HepG2 (cell line): Measurements from ENCODE around the gene TP53I3. TPM values are rescaled to one million over a fixed set of nuclear protein-coding genes. Genes with fewer than 3 reads are reported as not detected.

Source experiments
- DMTF1 ChIP-seq: sonication (generic); formaldehyde crosslinking; IDR thresholded peaks from 2 replicates; pipeline ENCODE4 v1.4.0; 2020; ENCODE audit warnings: mild to moderate bottlenecking, missing genetic modification reagents
- GABPB1 ChIP-seq: IDR thresholded peaks from 2 replicates; pipeline ENCODE4 v1.6.1; 2016; ENCODE audit warnings: mild to moderate bottlenecking, missing genetic modification reagents, moderate library complexity, missing compliant biosample characterization
- MED1 ChIP-seq: sonication (generic); formaldehyde crosslinking; IDR thresholded peaks from 2 replicates; pipeline ENCODE4 v1.4.0; 2020; ENCODE audit warnings: missing genetic modification reagents
- NCOR1 ChIP-seq: fragments of 200-600 bp; sonication (generic); IDR thresholded peaks from 2 replicates; pipeline ENCODE4 v1.7.0; 2017; ENCODE audit warnings: antibody characterized with exemption, low read length, borderline replicate concordance
- TBP ChIP-seq: sonication (generic); formaldehyde crosslinking; IDR thresholded peaks from 2 replicates; pipeline ENCODE4 v1.5.0; 2020; ENCODE audit warnings: missing genetic modification reagents
- UBTF ChIP-seq: sonication (generic); formaldehyde crosslinking; IDR thresholded peaks from 2 replicates; pipeline ENCODE4 v1.4.0; 2020; ENCODE audit warnings: mild to moderate bottlenecking, missing genetic modification reagents
- ZBTB26 ChIP-seq: IDR thresholded peaks from 2 replicates; pipeline ENCODE4 v1.6.1; 2016; ENCODE audit warnings: missing compliant biosample characterization, missing genetic modification reagents, borderline replicate concordance
- ZFP1 ChIP-seq: IDR thresholded peaks from 2 replicates; pipeline ENCODE4 v1.6.1; 2016
- ZKSCAN1 ChIP-seq: fragments of 150-350 bp; IDR thresholded peaks from 2 replicates; pipeline ENCODE4 v1.6.1; 2014; ENCODE audit warnings: low read length
- ZNF12 ChIP-seq: sonication (generic); formaldehyde crosslinking; IDR thresholded peaks from 2 replicates; pipeline ENCODE4 v1.5.0; 2020; ENCODE audit warnings: missing genetic modification reagents
- ZNF256 ChIP-seq: sonication (generic); formaldehyde crosslinking; conservative IDR thresholded peaks from 2 replicates; pipeline ENCODE4 v1.4.0; 2020; ENCODE audit warnings: missing genetic modification reagents
- ZNF672 ChIP-seq: sonication (generic); formaldehyde crosslinking; IDR thresholded peaks from 2 replicates; pipeline ENCODE4 v1.8.1; 2022; ENCODE audit warnings: missing genetic modification reagents
- ZNF841 ChIP-seq: sonication (generic); formaldehyde crosslinking; IDR thresholded peaks from 2 replicates; pipeline ENCODE4 v1.8.1; 2023; ENCODE audit warnings: missing genetic modification reagents, borderline replicate concordance
- ZNF878 ChIP-seq: sonication (generic); formaldehyde crosslinking; IDR thresholded peaks from 2 replicates; pipeline ENCODE4 v1.8.1; 2023; ENCODE audit warnings: mild to moderate bottlenecking, missing genetic modification reagents, moderate library complexity
- ZUFSP ChIP-seq: sonication (generic); formaldehyde crosslinking; IDR thresholded peaks from 2 replicates; pipeline ENCODE4 v1.9.0; 2021; ENCODE audit warnings: missing genetic modification reagents, mild to moderate bottlenecking, borderline replicate concordance
- polyA plus RNA-seq, 8 experiments: library from polyadenylated mRNA; depleted of rRNA in 3 of 8; stranded (reverse) in 7 of 8; unstranded in 1 of 8; fragments of >200 nt; fragmentation: Illumina TruSeq in 4 of 8; extraction: Trizol in 4 of 8; gene quantifications; 2 replicates each; pipeline versions ENCODE4 v1.2.1 to v1.2.3, GENCODE V29; 2011 to 2016; ENCODE audit warnings: low read depth in 4 of 8, missing spikeins in 1 of 8, mixed read lengths in 1 of 8; ENCODE audit not compliant: insufficient read depth in 1 of 8
- total RNA-seq, 5 experiments: library from RNA; depleted of rRNA; stranded (reverse); fragments of >200 nt; fragmentation: Illumina TruSeq; extraction: Trizol; gene quantifications; 2 replicates each; pipeline ENCODE4 v1.2.3, GENCODE V29; 2016; ENCODE audit warnings: low read depth in 1 of 5
- TF ChIP-seq, protein P1 (sequence below): IDR thresholded peaks from 2 replicates; pipeline ENCODE4 v1.6.1; 2016; ENCODE audit warnings: mild to moderate bottlenecking, missing biosample characterization, missing genetic modification reagents

Gene TP53I3
- total and polyA plus RNA-seq, 2 of the 13 experiments (the other 11 are each of a cell fraction or from before 2014, with no cell fraction given) = 25.0 to 44.1 TPM

GRCh38 chr2:24050041-24050979, 34.3 kb downstream of the TP53I3 start (continued):
- TF ChIP-seq MED1 (peak; percentile 13; the same call in 1 of the 2 replicates), UBTF (CRISPR knock-in tag) (peak; percentile 95), ZNF256 (CRISPR knock-in tag) (no peak; the same call in 1 of the 2 replicates), ZFP1 (CRISPR knock-in tag) (no peak), ZKSCAN1 (no peak), ZBTB26 (CRISPR knock-in tag) (no peak), ZNF878 (CRISPR knock-in tag) (no peak), GABPB1 (CRISPR knock-in tag) (0 out of 2 replicates have a peak, but pooled peaks have one; percentile 63), DMTF1 (no peak), TBP (CRISPR knock-in tag) (0 out of 2 replicates have a peak, but pooled peaks have one; percentile 45), ZNF12 (CRISPR knock-in tag) (no peak), ZNF841 (CRISPR knock-in tag) (no peak), ZNF672 (CRISPR knock-in tag) (no peak), NCOR1 (no peak), ZUFSP (CRISPR knock-in tag) (no peak)
- TF ChIP-seq, protein P1, sequence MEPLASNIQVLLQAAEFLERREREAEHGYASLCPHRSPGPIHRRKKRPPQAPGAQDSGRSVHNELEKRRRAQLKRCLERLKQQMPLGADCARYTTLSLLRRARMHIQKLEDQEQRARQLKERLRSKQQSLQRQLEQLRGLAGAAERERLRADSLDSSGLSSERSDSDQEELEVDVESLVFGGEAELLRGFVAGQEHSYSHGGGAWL (CRISPR knock-in tag) = no peak; the same call in 1 of the 2 replicates
